Brain pericyte (primary cell): ENCODE data around the gene MSN.
"Not testable (repeated sequence)": the region's sequence is repeated elsewhere in the genome, so short reads cannot be mapped to it uniquely, and the experiment has no call there.

Source experiments
- DNase-seq: peaks from one replicate; pipeline ENCODE4 v3.0.0-alpha.2; 2012; ENCODE audit warnings: low read depth, low spot score

MSN gene

DNA sequence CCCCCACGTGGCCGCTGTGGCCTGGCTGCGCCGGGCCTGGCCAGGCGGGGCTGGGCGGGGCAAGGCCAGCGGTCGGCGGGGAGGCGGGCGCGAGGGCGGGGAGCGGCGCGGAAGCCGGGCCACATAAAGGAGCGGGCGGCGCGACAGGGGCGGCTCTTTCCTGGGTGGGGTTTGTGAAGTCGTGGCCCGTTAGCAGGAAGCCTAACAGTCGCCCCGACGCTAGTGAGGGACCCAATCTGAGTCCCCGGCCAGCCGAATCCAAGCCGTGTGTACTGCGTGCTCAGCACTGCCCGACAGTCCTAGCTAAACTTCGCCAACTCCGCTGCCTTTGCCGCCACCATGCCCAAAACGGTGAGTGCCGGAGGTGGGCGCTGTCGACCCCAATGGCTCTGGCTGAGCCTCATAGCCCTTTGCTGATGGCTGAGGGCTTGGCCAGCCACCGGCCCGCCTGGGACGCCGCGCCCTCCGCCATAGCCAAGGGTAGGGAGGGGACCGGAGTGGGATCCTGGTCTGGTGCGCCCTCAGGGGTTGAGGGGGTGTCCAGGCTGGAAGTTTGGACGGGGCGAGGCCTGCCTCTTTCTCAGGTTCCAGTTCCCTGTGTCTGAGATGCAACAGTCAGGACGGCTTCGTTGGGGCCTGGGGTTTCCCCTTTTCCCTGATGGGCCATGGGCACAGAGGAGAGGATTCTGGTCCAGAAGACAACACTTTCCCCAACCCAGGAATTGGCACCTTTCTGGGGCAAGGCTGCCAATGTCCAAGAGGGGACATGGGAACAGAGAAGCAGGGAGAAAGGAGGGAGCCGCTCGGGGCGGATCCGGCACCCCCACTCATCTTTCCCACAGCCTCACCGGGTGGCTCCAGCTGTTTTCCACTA lies at the start of gene MSN:
Gene MSN, plus strand, starts transcription at position 152 of the 874 bp plus-strand sequence. Its CDS starts 188 bp downstream, at position 340.
- no peak for DNase-seq

DNA sequence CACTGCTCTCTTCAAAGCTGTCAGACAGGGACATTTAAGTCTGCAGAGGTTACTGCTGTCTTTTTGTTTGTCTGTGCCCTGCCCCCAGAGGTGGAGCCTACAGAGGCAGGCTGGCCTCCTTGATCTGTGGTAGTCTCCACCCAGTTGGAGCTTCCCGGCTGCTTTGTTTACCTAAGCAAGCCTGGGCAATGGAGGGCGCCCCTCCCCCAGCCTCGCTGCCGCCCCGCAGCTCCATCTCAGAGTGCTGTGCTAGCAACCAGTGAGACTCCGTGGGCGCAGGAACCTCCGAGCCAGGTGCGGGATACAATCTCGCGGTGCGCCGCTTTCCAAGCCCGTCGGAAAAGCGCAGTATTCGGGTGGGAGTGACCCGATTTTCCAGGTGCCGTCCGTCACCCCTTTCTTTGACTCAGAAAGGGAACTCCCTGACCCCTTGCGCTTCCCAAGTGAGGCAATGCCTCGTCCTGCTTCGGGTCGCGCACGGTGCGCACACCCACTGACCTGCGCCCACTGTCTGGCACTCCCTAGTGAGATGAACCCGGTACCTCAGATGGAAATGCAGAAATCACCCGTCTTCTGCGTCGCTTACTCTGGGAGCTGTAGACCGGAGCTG lies 47.3 kb upstream of the MSN start:
- DNase-seq: not testable (repeated sequence)

DNA sequence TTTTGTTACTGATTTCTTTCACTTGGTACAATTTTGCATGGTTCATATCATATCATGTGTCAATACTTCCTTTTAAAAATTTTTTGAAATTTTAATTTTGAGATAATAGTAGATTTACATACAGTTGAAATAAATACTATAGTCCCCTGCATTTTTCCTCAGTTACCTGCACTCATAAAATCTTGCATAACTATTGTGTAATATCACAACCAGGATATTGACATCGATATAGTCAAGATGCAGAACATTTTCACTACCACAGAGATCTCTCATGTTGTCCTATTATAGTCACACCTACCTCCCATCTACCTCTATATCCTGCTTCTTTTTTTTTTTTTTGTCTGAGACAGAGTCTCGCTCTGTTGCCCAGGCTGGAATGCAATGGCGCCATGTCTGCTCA lies 36.7 kb upstream of the MSN start:
- no peak for DNase-seq

DNA sequence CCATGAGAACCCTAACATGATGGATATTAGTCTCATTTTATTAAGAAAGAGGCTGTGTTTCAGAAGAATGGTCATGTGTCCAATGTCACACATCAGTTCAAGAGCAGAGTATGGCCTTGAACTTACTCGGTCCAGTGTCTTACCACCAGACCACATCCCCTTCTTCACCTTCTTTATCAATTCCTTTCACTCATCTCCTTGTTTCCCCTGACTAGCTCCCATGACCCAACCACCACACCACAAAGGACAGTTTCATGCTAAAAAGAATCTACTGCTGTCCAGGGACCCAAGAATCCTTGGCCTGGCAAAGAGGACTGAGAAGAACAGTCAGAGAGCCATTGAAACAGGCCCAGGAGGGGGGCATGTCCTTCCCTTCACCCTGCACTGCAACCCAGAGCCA lies 33.6 kb upstream of the MSN start:
- DNase-seq: no peak

DNA sequence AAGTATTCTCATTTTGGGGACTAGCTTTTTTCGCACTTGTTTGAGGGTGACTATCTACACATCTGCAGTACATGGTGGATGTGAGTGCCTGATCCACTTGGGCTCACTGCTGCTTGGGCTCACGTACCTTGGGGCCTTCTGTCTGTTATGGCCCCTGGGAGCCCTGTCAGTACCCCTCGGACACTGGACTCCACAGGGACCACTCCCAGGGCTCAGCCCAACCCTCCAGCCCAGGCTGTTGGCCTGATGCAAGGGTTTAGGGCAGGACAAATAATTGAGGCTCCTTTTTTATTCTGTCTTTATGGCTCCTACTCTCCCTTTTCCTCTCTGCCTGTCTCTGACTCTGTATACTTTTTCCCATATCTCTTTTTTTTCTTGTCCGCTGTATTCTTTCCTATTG lies 32.7 kb upstream of the MSN start:
- no peak for DNase-seq

DNA sequence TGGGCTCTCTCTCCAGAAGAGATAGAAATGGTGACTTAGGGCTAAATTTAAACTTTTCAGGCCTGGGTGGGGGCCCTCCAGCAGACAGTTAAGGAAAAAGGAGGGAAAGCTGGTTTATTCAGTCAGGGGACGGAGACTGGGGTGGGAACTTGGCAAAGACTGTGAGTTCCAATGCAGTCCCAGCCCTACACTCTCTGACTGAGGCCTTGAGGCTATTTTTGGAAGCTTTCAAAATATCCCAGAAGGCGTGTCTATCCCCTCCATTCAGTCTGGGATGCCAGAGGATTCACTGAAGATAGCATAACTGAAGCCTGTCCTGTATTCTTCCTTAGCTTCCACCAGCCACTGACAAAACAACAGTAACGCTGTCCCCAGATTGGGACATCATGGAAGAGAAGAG lies 32.1 kb upstream of the MSN start:
- DNase-seq: no peak

DNA sequence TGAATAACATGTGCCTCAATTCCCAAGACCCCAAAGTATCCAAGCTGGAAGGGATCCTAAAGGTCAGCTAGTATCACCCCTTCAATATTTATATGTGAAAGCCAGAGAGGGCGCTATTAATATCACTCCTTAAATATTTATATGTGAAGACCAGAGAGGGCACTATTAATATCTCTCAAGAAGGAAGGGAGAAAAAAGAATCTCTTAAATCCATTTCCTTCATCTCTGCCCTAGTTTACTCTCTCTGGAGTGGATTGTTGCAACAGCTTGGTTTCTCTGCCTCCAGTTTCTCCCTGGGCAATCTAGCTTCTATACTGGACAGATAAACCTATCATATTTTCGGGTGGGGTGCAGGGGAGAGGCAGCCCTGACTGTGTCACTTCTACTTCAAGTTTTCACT lies 31.6 kb upstream of the MSN start:
- DNase-seq: no peak

DNA sequence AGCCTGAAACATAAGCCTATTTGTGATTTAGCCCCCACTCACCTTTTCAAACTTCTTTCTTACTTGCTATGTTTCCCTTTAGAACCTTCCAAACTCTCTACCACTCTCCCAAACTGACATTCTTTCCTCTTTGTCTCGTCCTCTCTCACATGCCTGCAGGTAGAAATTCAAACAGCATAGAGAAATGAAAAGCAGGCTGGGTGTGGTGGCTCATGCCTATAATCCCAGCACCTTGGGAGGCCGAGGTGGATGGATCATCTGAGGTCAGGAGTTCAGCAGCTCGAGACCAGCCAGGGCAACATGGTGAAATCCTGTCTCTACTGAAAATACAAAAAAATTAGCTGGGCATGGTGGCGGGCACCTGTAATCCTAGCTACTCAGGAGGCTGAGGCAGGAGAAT lies 31.2 kb upstream of the MSN start:
- DNase-seq: not testable (repeated sequence)

DNA sequence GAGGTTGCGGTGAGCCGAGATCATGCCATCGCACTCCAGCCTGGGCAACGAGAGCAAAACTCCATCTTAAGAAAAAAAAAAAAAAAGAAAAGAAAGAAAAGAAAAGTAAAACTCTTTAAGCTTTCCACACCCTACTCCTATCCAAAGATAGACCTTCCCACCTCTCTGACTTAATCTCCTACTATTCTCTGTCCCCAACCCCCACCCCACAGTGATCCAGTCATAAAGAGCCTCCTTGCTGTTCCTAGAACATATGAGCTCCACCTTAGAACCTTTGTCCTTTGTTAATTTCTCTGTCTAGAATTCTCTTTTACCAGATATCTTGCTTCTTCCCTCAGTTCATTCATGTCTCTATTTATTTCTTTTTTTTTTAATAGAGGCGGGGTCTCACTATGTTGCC lies 30.1 kb upstream of the MSN start:
- no peak for DNase-seq

DNA sequence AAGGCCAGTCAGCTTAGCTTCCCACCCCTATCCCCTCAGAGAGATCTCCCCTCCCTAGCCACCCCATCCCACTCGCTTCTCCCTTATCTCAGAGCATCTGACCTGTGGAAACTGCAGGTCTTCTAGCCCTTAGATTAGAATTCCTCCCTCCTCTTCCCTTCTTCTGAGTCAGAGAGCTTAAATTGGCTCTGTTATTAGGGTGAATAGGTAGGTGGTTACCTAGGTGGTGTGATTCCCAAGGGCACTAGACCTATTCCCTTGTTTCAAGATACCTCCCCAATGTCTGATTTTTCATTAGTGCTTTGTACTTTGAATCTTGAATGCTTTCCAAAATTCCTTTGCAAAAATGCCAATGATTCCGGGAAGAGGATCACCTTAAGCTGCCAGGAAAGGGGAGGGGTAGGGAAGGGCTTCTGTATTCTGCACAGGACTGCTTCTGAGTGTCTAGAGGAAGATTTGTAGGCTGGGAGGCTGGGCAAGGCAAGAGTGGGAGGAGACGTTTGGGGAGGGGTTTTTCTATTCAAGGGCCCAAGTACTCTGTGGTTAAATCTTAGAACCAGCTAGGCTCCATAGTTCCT lies 24.5 kb upstream of the MSN start:
- DNase-seq: no peak

DNA sequence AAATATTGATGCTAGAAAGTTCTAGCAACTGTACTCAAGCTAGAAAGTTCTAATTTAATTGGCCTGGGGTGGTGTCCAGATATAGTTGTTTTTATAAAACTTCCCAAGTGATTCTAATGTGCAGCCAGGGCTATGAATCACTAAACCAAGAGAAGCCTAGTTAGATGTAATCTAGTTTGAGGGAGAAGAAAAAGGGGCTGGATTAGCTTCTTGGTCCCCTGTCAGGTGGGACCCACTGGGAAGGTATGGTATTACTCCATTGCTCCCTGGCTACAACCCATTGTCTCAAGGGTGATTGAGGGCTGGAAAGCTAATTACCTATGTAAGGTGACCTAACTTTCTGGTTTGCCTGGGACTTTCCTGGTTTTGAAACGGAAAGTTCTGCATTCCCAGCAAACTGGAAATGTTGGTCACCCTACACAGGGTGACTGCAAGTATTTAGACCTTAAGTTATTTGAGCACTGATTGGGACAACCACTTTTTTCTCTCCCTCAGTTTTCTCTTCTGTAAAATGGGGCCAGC lies 23.9 kb upstream of the MSN start:
- no peak for DNase-seq

DNA sequence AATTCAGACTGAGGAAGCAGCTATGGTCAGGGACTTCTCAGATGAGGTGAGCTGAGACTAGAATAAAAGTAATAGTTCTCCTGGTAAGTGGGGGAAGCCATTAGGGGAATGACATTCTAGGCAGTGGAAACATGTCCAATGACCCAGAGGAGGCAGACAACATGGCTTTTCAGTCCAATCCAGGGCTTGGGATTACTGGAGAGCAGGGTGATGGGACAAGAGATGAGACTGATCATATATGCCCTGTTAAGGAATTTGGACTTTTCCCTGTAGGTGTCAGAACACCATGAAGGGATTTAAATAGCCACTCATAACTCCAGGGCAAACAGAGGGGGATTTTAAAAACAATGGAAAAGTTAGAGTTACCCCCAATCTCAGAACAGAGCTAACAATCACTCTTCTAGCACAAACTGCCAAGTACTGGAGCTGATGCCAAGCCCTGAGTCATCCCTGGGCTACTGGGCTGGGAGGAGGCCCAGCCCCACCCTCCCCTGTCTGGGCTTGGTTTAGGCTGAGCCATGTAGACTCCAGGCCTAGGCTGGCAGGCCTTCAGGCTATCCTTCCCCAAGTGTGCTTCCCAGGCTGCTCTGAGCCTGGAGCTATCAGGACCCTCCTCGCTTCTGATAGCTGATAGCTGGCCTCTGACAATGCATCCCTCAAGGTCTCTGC lies 22.7 kb upstream of the MSN start:
- no peak for DNase-seq

DNA sequence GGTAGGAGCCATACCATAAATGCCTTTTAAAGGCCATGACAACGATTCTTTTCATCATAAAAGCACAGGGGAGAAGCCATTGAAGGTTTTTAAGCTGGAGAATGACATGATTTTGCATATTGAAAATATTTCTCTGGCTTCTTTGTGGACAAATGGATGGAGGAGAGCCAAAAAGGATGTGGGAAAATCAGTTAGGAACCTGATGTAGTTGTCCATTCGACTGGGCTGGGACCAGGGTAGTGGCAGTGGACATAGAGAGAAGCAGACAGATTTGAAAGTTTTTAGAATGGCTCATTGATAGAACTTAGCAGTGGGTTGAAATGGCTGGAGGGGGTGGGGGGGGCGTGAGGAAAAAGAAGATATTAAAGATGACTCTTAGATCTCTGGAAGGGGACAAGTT lies 19.7 kb upstream of the MSN start:
- DNase-seq: no peak

DNA sequence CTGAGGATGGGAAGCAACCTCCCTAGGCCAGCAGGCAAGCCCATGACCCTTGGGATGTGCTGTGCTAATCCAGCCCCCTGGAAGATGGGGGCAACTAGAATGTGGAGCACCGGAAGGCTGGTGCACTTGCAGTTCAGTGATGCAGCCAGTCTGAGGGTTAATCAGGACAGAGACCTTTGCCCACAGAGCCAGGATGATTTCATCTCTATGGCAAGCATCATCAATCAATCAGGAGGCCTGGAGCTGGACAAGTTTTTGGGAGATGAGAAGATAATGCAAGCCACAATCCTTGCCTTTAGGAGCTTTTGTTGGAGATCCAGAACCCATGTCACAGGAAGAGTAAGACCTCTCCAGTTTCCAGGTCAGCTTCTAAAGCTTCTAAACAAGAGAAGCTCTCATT lies 15.4 kb upstream of the MSN start:
- DNase-seq: no peak

DNA sequence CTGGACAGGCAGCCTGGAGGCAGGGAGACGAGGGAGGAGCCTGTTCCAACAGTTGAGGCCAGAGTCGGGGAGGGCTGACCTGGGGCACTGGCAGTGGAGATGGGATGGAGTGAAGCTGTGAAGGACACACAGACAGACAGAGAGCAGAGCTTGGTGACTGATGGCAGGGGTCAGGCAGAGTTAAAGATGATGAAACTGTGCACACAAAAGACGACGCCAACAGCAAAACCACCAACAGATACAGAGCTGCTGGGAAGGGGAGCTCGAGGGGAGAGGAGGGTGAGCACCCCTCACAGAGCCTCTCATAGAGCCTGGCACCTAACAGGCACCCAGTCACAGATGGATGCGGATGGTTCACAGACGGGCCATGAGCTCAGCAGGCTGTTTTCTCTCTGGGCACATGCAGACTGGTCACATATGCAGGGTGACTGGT lies 10.4 kb upstream of the MSN start:
- not testable (repeated sequence) for DNase-seq

DNA sequence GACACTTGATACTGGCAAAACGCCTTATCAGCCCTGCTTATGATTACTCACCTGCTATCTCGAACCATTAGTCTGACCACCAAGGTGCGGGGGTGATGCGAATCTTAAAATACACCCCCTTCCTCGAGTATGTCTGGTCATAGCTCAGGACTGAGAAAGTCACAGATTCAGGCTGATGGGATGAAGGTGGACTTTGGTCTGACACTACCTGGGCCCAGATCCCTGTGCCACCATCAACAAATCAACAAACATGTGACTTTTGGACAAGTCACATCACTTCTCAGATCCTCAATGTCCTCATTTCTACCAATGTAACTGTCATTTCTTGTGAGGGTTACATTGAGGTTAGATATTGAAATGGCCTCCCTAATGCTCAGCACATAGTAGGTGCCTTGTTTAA lies 9.8 kb upstream of the MSN start:
- no peak for DNase-seq

DNA sequence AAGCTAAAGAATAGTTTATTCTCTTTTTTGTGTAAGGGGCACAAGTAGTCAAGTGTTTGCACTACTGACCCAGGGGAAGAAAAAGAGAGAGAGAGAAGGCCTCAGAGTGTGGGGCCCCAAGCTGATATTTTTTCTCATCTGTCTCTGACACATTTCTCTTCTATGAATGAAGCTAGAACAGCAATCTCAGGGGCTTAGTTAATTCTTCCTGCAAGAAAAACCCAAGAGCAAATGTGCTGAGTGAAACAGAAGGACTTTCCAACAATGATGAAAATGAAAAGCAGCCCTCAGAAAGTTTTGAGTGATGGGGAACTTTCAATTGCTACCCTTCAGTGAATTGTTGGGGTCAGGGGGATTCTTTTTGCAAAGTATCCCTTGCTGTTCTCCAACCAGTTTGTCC lies 9.2 kb upstream of the MSN start:
- DNase-seq: no peak

DNA sequence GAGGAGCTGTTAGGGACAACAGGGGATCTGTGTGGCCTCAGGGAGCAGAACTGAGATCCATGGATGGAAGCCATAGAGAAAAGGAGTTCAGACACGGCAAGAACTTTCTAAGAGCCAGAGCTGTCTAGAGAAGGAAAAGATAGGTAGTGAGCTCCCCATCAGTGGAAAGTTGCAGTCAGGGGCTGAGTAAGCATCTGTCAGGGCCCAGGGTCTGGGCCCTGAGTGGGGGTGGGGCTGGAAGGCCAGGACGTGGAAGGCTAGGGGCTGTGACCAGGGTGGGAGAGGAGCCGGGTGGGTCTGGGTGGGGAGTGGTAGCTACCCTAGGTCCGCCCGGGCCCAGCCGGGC lies 324 bp upstream of the MSN start:
- no peak for DNase-seq

DNA sequence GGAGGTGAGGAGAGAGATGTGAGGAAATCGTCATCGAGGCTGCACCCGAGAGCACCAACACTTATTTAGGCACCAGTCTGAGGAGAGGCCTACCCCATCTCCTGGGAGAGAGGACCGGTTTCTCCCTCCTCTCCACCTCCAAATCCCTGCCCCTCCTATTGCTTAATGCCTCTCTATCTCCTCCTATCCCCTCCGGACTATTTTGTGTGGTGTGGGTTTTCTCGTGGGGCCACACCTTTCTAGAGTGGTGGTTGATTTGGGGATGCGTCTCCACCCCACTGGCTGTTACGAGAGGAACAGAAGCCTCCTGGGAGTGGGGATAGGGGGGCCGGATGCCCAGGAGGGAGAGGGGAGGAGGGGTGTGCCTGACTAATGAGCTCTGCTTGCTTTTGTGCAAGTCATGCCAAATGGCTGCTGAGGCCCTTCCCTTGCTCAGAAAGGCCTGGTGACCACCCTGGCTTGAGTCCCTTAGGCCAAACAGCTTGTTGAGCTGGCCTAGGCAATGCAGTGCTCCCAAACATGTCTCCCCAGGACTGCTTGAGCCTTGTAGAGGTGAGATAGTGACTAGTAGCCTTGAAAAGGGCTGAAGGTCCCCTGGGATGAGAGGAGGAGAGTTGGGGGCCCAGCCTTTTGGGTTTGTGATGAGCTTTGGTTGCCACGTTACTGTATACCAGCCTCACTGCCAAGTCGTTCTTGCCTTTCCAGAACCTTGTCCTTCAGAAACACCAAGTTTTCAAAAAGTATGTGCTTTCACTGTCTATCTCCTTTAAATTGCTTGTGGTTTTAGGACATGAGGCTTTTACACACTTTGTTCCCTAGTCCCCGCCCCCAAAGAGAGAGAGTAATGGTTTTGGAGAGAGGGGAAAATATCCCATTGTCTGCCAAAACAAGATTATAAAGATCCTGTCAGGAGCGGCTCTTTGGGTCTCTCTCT lies 1.2 kb downstream of the MSN start:
- no peak for DNase-seq

DNA sequence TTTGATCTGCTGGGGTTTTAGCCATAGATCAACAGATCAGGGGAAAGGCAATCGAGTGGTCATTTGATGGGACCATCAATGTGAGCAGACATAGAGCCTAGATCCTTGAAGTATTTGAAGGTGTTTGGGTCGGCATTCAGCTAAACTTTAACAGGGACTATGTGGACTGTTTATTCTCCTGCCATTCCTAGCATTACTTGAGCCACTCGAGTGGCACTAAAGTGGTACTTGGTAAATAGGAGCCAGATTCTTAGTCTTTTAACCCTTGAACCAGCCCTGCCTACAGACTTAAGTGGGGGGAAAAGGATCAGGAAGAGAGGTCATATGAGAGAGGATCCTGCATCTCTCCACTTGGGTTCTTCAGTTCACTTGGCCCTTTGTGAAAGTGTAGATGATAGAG lies 3.8 kb downstream of the MSN start:
- DNase-seq: no peak

DNA sequence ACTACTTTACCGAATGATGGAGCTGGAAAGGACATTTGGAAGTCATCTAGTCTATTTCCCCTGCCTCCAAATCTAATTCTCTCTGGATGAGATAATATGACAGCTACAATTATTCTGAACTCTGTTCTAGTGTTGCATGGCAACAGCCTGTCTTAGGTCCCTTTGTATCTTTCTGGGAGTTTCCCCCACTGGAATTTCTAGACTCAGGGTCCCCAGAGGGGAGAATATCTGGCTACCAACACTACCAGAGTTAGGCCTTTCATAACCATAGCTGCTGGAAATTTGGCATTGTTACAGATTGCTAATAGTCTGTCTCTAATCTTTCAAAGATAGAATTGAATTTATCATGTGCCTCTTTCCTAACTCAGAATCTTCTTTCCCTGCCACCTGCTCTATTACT lies 4.5 kb downstream of the MSN start:
- no peak for DNase-seq
